GM21529 (cell line): ENCODE data around the gene CATSPERD.
A peak's percentile ranks its signal among the peaks of the same experiment; 100 is the strongest.

Experiments used
- ATAC-seq: cut with Tn5 transposase; IDR thresholded peaks from one replicate; pipeline ENCODE4 v1.9.1; 2021; ENCODE audit not compliant: unreplicated experiment

CATSPERD gene

GRCh38 chr19:5803752-5804515, 83.5 kb downstream of the CATSPERD start:
- ATAC-seq, result peak; percentile 73

GRCh38 chr19:5804516-5805461, 84.4 kb downstream of the CATSPERD start, which contains the start of gene NRTN:
NRTN (plus strand) TSS chr19:5805067; CDS start chr19:5824166, 19,099 bp downstream.
- no peak for ATAC-seq

DNA sequence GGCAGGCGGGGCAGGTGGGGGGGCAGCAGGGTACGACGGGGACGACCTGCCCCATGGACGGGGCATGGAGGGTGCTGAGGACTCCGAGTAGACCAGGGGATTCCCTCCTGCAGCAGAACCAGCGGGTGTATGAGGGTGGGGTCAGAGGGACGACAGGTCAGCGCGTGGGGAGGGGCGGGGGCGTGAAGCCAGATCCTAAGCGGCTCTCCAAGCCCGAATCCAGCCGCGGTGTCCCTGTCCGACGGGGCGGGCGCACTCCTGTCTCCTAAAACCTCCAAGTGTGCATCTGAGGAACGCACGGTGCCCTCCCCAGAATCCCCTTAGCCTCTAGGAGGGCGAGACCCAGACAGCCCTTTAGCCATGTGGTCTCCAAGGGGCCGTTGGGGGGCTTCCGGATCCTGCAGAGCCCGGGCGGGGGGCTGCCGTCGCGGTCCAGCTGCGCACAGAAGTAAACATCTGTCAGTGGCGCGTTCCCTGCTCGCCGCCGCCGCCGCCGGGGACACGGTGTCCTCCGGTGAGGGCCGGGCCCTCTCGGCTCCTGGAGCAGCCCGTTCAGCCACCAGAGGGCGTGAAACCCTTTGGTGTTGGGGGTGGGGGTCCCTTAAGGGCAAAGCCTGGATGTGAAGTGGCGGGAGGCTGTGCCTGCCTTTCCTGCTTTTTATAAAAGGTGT, 85.2 kb downstream of the CATSPERD start:
- no peak for ATAC-seq

GRCh38 chr19:5806133-5806489, 85.7 kb downstream of the CATSPERD start:
- ATAC-seq, result no peak

DNA sequence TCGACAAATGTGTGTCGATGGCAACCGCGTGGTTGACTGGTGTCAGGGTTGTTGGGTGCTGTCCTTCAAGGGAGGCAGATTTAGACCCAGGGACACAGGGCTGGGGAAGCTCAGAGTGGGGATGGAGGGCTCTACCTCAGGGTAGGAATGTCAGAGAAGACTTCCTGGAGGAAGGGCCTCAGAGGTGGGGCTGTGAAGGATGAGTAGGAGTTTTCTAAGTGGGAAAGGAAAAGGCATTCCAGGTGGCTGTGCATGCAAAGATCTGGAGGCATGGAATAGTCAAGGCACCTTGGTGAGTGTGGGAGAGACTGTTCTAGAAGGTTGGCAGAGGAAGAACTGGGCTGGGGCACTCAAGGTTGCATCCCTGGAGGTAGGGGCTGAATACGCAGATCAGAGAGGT, 86.5 kb downstream of the CATSPERD start:
- no peak for ATAC-seq

- ATAC-seq, result no peak
These were observed 87.8 kb downstream of the CATSPERD start for GRCh38 chr19:5808120-5808816.

DNA sequence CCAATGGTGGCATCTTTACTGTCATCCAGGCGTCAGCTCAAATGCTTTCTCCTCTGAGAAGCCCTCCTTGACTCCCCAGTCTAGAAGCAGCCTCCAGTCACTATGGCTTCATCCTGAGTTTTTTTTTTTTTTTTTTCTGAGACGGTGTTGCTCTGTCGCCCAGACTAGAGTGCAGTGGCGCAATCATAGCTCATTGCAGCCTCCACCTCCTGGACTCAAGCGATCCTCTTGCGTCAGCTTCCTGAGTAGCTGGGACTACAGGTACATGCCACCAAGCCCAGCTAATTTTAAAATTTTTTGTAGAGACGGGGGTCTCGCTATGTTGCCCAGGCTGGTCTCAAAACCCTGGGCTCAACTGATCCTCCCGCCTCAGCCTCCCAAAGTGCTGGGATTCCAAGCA, 88.6 kb downstream of the CATSPERD start:
- ATAC-seq, result no peak

DNA sequence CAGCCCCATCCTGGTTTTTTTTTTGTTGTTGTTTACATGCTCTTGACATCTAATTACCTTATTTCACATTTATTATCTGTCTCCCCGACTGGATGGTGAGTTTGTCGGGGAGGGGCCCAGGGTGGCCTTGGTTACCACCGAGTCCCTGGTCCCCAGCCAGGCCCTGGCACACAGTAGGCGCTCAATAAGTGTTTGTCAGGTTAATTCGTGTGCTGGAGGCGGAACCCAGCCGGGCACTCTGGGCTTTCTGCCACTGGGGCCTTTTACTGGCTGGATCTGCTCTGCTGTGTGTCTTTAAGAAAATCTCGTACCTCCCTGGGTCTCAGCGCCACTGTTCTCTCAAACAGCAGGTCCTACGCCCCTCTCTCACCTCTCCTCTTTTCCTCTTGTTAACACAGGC, 89.0 kb downstream of the CATSPERD start:
- ATAC-seq, result no peak

- no peak for ATAC-seq
These were observed 90.7 kb downstream of the CATSPERD start for GRCh38 chr19:5811117-5811516.

DNA sequence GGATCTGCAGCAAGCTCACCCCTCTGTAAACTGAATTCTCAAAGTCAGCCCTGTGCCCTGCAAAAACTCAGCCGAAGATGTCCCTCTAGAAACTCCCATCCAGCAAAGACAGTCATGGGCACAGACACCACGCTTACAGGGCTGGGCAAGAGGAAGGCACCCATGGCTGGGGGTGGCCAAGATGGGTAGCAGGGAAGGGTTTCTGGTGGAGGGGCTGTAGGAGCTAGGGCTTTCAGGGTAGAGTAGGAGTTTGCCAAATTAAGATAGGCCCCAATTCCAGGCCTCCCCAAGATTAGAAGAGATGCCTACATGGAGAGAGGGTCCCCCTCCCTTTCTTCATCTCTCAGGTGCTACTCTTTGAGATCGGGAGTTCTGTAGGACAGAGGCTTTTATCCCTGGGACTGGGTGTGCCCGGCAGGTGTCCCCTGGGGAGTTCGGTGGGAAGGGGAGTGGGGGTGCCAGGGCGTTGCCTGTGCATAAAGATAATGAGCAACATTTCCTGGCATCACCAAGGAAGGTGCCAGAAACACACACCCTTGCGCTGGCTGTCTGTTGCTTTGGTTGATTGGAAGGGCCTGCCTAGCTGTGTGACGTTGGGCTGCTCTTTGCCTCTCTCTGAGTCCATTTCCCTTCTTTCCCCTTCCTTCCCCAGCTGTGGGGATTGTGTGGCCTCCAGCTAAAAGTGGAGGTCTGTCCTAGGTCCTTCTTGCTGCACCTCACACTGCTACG, 93.8 kb downstream of the CATSPERD start:
- no peak for ATAC-seq

DNA sequence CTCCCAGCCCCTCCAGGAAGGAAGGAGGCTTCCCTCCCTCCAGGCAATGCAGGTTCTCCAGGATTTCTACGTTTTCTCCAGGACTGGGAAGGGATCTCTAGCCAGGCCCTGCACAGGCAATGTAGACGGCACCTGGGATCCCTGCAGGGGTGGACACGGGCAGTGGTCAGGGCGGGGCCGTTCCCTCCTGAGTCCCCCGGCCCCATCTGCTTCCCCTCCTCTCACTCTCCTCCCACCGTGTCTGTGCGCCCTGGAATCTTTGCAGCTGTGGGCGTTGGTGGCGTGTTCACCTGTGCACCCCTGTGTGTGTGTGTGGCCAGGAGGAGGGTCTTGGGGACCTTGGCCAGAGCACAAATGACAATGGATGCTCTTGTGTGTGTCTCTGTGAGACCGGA, 94.4 kb downstream of the CATSPERD start:
- ATAC-seq, result no peak

DNA sequence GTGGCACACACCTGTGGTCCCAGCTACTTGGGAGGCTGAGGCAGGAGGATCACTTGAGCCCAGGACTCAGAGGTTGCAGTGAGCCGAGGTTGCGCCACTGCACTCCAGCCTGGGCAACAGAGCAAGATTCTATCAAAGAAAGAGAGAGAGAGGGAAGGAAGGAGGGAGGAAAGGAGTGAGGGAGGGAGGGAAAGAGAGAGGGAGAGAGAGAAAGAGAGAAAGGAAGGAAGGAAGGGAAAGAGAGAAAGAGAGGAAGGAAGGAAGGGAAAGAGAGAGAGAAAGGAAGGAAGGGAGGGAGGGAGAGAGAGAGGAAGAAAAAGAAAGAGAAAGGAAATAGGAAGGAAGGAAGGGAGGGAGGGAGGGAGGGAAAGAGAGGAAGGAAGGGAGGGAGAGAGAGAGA, 96.8 kb downstream of the CATSPERD start:
- no peak for ATAC-seq

DNA sequence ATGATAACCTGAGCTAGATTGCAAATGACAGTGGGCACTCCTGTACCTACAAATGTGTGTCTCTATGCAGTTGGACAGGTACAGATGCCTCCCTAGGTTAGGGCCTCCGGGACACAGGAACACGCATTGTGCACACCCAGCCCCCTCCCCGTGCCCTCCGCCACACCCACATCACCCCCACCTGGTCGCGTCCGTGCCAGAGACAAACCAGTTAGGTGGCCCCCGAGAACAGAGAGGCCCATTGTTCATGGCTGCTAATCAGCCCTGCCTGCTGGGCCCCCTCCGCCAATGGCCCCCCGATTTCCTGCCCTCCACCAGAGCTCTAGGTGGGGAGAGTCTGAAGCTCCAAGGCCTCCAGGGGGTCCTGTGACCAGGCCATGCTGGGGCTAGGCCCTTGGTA, 98.2 kb downstream of the CATSPERD start:
- no peak for ATAC-seq

DNA sequence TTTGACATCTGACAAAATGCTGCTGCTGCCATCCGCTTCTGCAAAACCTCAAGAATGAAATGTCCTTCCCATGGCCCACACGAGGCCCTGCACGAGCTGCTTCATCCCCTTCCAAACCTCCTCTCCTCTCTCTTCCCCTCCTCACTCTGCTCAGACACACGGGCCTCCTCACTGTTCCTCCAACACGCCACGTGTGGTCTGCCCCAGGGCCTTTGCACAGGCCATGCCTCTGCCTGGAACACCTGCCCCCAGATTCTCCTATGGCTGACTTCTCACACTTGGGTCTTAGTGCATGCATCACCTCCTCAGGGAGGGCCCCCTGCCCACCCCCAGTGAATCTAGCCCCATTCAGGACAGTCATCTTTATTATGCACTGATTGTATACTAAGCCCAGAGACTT, 100.3 kb downstream of the CATSPERD start:
- no peak for ATAC-seq

DNA sequence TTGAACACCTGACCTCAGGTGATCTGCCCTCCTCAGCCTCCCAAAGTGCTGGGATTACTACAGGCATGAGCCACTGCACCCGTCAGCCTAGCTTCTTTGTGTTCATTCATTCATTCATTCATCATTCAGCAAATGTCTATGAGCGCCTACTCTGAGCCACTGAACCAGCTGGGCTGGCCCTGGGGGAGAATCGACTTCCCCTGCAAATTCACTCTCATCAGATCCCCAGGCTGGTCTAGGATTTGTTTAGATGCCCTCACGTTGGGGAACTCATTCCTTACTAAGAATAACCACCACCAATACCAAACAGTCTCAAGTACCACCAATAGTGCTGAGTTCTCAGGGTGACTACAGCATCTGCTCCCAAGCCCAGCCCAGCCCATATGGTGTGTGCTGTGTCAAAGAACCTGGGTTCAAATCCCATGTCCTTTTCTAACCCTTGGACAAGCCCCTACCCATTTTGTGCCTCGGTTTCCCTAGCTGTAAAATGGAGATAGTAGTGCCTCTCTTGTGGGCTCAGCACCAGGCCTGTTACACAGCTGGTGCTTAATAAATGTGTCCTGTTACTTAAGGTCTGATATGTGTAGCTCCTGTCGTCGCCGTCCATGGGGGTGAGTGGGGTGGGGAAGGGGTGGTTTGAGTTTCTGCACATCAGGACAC, 101.2 kb downstream of the CATSPERD start:
- no peak for ATAC-seq

- no peak for ATAC-seq
These were observed 101.9 kb downstream of the CATSPERD start for GRCh38 chr19:5822181-5822844.

DNA sequence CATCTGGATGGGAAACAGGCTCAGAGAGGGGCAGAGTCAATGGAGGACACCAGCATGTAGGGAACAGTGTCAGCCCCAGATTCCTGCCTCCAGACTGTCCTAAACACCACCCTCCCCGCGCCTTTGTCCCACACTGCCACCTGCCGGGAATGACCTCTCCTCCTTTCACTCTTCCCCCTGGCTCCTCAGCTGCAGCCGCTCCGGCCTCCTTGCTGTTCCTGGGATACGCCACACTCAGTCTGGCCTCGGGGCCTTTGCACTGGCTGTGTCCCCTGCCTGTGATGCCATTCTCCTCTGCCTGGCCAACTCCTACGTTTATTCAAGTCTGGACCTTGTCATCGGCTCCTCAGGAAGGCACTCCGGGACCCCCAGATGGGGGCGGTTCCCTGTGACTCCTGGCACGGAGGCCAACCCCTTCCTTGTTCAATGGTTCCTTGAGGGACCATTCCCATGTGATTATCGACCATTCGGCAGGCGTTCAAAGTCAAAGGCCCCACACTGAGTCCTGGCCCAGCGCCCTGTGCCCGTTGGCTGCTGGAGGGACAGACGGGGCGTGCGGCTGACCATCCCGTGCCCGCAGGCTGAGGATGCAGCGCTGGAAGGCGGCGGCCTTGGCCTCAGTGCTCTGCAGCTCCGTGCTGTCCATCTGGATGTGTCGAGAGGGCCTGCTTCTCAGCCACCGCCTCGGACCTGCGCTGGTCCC, 103.3 kb downstream of the CATSPERD start:
- no peak for ATAC-seq

- ATAC-seq, result no peak
These were observed 104.3 kb downstream of the CATSPERD start for GRCh38 chr19:5824751-5825150.

- no peak for ATAC-seq
These were observed 104.7 kb downstream of the CATSPERD start for GRCh38 chr19:5825178-5825577.
